Breast epithelium (tissue), 3 donors: Measurements from ENCODE around the gene ARHGEF1.

ENCODE experiments used
- CTCF ChIP-seq, 3 donors: fragments of 450-650 bp; IDR thresholded peaks; one replicate each; pipeline ENCODE4 v1.5.1; 2016 to 2017; ENCODE audit warnings: antibody characterized with exemption in 3 of 3, mild to moderate bottlenecking in 3 of 3, moderate library complexity in 3 of 3
- POLR2A ChIP-seq: fragments of 450-650 bp; IDR thresholded peaks from one replicate; pipeline ENCODE4 v1.6.1; 2016; ENCODE audit warnings: antibody characterized with exemption, mild to moderate bottlenecking, moderate library complexity
- POLR2AphosphoS5 ChIP-seq, 3 donors: sonication (generic); formaldehyde crosslinking; IDR thresholded peaks; one replicate each; pipeline ENCODE4 v1.6.1; 2017; ENCODE audit warnings: antibody characterized with exemption in 3 of 3

GRCh38 chr19:41907994-41908615 lies 25.1 kb downstream of the ARHGEF1 start:
- no peak for TF ChIP-seq POLR2A
- no peak for TF ChIP-seq CTCF (IDR thresholded peaks at IDR 0.05)
- no peak for TF ChIP-seq POLR2AphosphoS5 (IDR thresholded peaks at IDR 0.05)
